ENCODE measurements around the gene DEGS1.

DNA sequence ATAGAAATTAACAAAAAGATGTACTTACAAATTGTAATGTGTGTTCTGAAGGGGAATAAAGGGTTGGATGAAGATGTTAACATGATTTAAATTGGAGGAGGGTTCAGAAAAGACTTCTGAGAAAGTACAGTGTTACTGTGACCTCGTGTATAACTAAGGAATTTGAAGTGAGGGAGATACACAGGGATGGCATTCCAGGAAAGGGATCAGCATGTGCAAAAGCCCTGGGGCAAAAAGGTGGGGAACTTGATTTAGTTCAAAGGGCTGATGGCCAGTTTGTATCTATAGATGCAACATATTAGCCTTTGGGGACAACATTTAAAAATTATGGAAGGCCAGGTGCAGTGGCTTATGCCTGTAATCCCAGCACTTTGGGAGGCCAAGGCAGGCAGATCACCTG, 33.3 kb upstream of the DEGS1 start:
- TF ChIP-seq EZH2 (IDR thresholded peaks at IDR 0.05; ENCODE audit: low read depth, unreplicated experiment) (no peak), CREB1 (CRISPR knock-in tag; IDR thresholded peaks at IDR 0.05; ENCODE audit: low read depth) (no peak), POLR2AphosphoS5 (IDR thresholded peaks at IDR 0.05; ENCODE audit: low read depth) (no peak), EZH2phosphoT487 (IDR thresholded peaks at IDR 0.05; ENCODE audit: unreplicated experiment) (no peak)
- TF ChIP-seq, protein P1, sequence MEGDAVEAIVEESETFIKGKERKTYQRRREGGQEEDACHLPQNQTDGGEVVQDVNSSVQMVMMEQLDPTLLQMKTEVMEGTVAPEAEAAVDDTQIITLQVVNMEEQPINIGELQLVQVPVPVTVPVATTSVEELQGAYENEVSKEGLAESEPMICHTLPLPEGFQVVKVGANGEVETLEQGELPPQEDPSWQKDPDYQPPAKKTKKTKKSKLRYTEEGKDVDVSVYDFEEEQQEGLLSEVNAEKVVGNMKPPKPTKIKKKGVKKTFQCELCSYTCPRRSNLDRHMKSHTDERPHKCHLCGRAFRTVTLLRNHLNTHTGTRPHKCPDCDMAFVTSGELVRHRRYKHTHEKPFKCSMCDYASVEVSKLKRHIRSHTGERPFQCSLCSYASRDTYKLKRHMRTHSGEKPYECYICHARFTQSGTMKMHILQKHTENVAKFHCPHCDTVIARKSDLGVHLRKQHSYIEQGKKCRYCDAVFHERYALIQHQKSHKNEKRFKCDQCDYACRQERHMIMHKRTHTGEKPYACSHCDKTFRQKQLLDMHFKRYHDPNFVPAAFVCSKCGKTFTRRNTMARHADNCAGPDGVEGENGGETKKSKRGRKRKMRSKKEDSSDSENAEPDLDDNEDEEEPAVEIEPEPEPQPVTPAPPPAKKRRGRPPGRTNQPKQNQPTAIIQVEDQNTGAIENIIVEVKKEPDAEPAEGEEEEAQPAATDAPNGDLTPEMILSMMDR (conservative IDR thresholded peaks at IDR 0.05; ENCODE audit: low read depth in 2 of 2), result no peak

Data from GM23338 (cell line).